Spleen (tissue), 11 donors: Measurements from ENCODE around the gene ASIP. TPM values are rescaled to one million over a fixed set of nuclear protein-coding genes. Genes with fewer than 3 reads are reported as not detected.
A peak's percentile ranks its signal among the peaks of the same experiment; 100 is the strongest.
"Not testable (repeated sequence)": the region's sequence is repeated elsewhere in the genome, so short reads cannot be mapped to it uniquely, and the experiment has no call there.

Experiments used
- DNase-seq: peaks from one replicate; pipeline ENCODE4 v3.0.0-alpha.2; 2020
- H3K27ac ChIP-seq, 8 donors: fragments of 200-600 bp; sonication (generic) in 7 of 8; 1 replicate in 4 of 8; 2 replicates in 4 of 8; pipeline versions ENCODE4 v1.5.0 to v1.8.0; 2016 to 2021; ENCODE audit warnings: inconsistent platforms in 4 of 8, mild to moderate bottlenecking in 4 of 8, moderate library complexity in 1 of 8
- H3K27me3 ChIP-seq, 7 donors: fragments of 200-600 bp; sonication (generic) in 6 of 7; replicated peaks in 1 of 7; 1 replicate in 4 of 7; 2 replicates in 3 of 7; pipeline versions ENCODE4 v1.5.0 to v1.8.0; 2016 to 2021; ENCODE audit warnings: inconsistent platforms in 3 of 7, mild to moderate bottlenecking in 1 of 7
- H3K36me3 ChIP-seq, 6 donors: fragments of 200-600 bp; sonication (generic) in 5 of 6; 1 replicate in 4 of 6; 2 replicates in 2 of 6; pipeline versions ENCODE4 v1.5.0 to v1.8.0; 2016 to 2021; ENCODE audit warnings: inconsistent platforms in 2 of 6
- H3K4me1 ChIP-seq, 6 donors: fragments of 200-600 bp; sonication (generic) in 5 of 6; 1 replicate in 3 of 6; 2 replicates in 3 of 6; pipeline versions ENCODE4 v1.5.0 to v1.8.0; 2016 to 2021; ENCODE audit warnings: inconsistent platforms in 3 of 6
- H3K4me3 ChIP-seq, 8 donors: fragments of 200-600 bp; sonication (generic) in 7 of 8; 1 replicate in 4 of 8; 2 replicates in 4 of 8; pipeline versions ENCODE4 v1.5.0 to v1.8.0; 2016 to 2021; ENCODE audit warnings: inconsistent platforms in 4 of 8, mild to moderate bottlenecking in 4 of 8, moderate library complexity in 2 of 8
- H3K9me3 ChIP-seq, 8 donors: fragments of 200-600 bp; sonication (generic) in 7 of 8; 1 replicate in 4 of 8; 2 replicates in 4 of 8; pipeline versions ENCODE4 v1.5.0 to v1.8.0; 2016 to 2021; ENCODE audit warnings: inconsistent platforms in 4 of 8
- POLR2A ChIP-seq, 3 donors: fragments of 450-650 bp; IDR thresholded peaks; one replicate each; pipeline ENCODE4 v1.5.1; 2017; ENCODE audit warnings: antibody characterized with exemption in 3 of 3, mild to moderate bottlenecking in 1 of 3
- POLR2AphosphoS5 ChIP-seq, 3 donors: sonication (generic); formaldehyde crosslinking; IDR thresholded peaks; one replicate each; pipeline ENCODE4 v1.5.1; 2017; ENCODE audit warnings: antibody characterized with exemption in 3 of 3
- WGBS, 5 donors: extraction: QIAGEN DNeasy Blood & Tissue Kit in 3 of 5; methylation state at CpG; one replicate each; pipeline versions ENCODE4 v1.1.5 to v1.1.7; 2013 to 2018; 5-methylcytosine and 5-hydroxymethylcytosine counted together
- intact Hi-C: fragments of 100-400 bp; cut with DNase I; formaldehyde crosslinking; loops from one replicate; pipeline ENCODE4 v1.15.0; 2023; ENCODE audit warnings: low total_unique reads
- polyA plus RNA-seq, 3 donors: library from polyadenylated mRNA; stranded (reverse); fragments of 200-250 nt; gene quantifications; one replicate each; pipeline ENCODE4 v1.2.1, GENCODE V29; 2013
- total RNA-seq, 7 donors: library from RNA; depleted of rRNA in 3 of 7; stranded (reverse); fragments of >200 nt in 3 of 7; fragmentation: NEBNext Ultra II Directional in 4 of 7; extraction: Animal tissue kit (Norgen Biotek cat#: 25700) in 4 of 7; gene quantifications; one replicate each; pipeline versions ENCODE4 v1.1.0 to v1.2.1, GENCODE V29; 2016 to 2021
- TF ChIP-seq, protein P1 (sequence below), 11 experiments: fragments of 200-600 bp in 7 of 11; fragments of 450-650 bp in 4 of 11; sonication (generic) in 4 of 11; IDR thresholded peaks in 8 of 11; conservative IDR thresholded peaks in 3 of 11; 1 replicate in 7 of 11; 2 replicates in 4 of 11; pipeline versions ENCODE4 v1.4.0 to v1.8.0; 2016 to 2021; ENCODE audit warnings: antibody characterized with exemption in 11 of 11, inconsistent platforms in 4 of 11, mild to moderate bottlenecking in 1 of 11
- donor health status: healthy with polysubstance abuse.
- donor health status: DM: no; HTN: no; CAD: no; lungs with moderate emphysema.
- donor health status: DM: no; HTN: no; CAD: no.
- donor health status: Bipolar disorder and iron deficiency.
- donor health status: healthy.
- donor health status: DM: no; HTN: no; CAD: no.
- donor health status: DM: yes; HTN: yes; CAD: no.

The ASIP gene
- total and polyA plus RNA-seq, 10 donors, result 0.63 to 2.7 (median 1.7) TPM; not detected in 7

DNA sequence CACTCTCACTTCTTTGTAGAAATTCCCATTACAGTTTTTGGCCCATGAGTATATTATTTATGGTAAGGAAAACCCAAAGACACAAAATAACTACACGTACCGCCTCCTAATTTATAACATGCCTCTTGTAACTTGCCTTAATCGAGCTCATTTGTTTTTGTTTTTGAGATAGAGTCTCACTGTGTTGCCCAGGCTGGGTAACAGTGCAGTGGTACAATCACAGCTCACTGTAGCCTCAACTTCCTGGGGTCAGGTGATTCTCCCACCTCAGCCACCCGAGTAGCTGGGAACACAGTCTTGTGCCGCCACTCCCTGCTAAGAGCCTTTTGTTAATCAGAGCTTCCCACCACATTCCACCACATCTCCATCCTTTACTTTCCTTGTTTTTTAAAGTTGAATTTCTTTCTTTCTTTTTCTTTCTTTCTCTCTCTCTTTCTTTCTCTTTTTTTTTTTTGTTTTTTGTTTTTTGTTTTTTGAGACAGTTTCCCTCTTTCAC lies 15.5 kb downstream of the ASIP start:
- intact Hi-C loops, result no loop called here

DNA sequence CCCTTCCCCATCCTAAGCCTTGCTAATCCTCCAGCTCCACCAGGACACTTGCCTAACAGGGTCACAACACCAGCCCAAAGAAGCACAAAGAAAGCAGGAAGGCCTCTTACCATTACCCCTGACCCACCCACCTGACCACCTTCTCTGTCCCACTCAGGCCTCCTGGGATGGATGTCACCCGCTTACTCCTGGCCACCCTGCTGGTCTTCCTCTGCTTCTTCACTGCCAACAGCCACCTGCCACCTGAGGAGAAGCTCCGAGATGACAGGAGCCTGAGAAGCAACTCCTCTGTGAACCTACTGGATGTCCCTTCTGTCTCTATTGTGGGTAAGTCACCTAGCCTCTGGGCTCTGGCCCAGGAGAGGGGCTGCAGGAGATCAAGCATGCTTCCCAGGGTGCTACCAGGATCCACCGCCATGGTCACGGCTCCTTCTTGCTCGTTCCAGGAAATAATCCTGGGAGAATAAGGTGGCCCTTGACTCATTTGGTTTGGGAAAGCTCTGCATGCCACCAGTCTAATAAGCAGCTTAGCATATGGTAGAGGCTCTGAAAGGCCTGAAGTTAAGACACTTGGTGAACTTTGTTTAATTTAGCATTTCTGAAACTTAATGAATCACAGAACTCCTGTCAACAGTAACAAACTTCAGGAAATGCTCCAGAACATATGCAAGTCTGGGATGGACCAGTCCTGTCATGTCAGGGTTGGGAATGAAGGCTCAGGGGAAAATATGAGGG lies 19.2 kb downstream of the ASIP start:
- no peak for DNase-seq
- intact Hi-C loops, result no loop called here
- no peaks in the 10 kb centered on the region for H3K36me3 ChIP-seq
- no peak overlapping the region for H3K4me3 ChIP-seq
- no peaks in the 10 kb centered on the region for H3K27me3 ChIP-seq
- no peak overlapping the region for H3K27ac ChIP-seq
- peaks cover 0 to 16% (median 7%) of the 10 kb centered on the region in 6 donors for H3K4me1 ChIP-seq
- no peaks in the 10 kb centered on the region for H3K9me3 ChIP-seq
- TF ChIP-seq POLR2A (IDR thresholded peaks at IDR 0.05), result no peak
- no peak for TF ChIP-seq POLR2AphosphoS5 (IDR thresholded peaks at IDR 0.05)
- TF ChIP-seq, protein P1, sequence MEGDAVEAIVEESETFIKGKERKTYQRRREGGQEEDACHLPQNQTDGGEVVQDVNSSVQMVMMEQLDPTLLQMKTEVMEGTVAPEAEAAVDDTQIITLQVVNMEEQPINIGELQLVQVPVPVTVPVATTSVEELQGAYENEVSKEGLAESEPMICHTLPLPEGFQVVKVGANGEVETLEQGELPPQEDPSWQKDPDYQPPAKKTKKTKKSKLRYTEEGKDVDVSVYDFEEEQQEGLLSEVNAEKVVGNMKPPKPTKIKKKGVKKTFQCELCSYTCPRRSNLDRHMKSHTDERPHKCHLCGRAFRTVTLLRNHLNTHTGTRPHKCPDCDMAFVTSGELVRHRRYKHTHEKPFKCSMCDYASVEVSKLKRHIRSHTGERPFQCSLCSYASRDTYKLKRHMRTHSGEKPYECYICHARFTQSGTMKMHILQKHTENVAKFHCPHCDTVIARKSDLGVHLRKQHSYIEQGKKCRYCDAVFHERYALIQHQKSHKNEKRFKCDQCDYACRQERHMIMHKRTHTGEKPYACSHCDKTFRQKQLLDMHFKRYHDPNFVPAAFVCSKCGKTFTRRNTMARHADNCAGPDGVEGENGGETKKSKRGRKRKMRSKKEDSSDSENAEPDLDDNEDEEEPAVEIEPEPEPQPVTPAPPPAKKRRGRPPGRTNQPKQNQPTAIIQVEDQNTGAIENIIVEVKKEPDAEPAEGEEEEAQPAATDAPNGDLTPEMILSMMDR (IDR thresholded peaks at IDR 0.05 in 8 of 11, conservative IDR thresholded peaks at IDR 0.05 in 3 of 11), result no peak
- 89 to 93% (median 92%) methylated on average over 5 of the region's 5 CpGs for WGBS, 5 donors

More for the DNA sequence above, 15.5 kb downstream of the ASIP start:
- Histone ChIP-seq H3K9me3 (no peaks in the 10 kb centered on the region), H3K27ac (no peak overlapping the region), H3K4me1 (no peaks in the 10 kb centered on the region), H3K36me3 (no peaks in the 10 kb centered on the region), H3K27me3 (no peaks in the 10 kb centered on the region), H3K4me3 (no peak overlapping the region)
- WGBS, 5 donors, result 68 to 84% (median 75%) methylated on average over 5 of the region's 5 CpGs
- TF ChIP-seq POLR2A (IDR thresholded peaks at IDR 0.05) (no peak), POLR2AphosphoS5 (IDR thresholded peaks at IDR 0.05) (no peak)
- TF ChIP-seq, protein P1 (IDR thresholded peaks at IDR 0.05 in 8 of 11, conservative IDR thresholded peaks at IDR 0.05 in 3 of 11), result no peak
- DNase-seq, result no peak

DNA sequence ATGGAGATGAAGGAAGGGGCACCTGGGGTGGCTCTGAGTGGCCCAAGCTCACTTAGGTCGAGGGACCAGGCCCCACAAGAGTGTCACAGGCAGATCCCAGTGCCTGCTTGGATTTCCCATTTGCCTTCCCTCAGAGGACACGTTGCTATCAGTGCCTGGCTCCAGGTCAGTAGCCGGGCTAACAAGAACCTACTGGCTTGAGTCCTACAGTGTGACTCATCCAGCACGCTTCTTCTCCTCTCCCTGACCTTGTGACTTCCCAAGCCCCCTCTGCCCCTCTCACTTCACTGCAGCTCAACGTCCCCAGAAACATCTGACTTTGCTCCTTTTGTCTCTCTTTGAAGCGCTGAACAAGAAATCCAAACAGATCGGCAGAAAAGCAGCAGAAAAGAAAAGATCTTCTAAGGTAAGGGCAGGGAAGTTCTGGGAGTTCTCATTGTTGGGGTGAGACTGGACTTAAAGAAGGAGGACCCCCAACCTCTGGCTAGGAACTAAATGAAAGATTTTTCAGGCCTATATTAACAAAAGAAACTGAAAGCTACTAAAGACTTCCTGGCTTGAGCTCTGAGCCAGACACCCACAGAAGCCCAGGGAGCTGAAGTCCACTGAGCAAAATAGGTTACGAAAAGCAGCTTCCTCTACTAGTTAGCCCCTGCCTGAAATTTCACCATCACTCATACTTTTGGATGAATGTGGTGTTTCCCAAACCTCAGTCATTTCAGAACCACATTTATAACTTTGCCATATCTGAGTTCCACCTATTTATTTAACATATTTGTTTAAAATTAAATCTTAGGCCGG lies 21.5 kb downstream of the ASIP start:
- no peaks in the 10 kb centered on the region for H3K9me3 ChIP-seq
- H3K27ac ChIP-seq, result peak overlapping the region; percentile 13 to 75 (median 60)
- no peak overlapping the region for H3K4me3 ChIP-seq
- peaks cover 0 to 16% (median 7%) of the 10 kb centered on the region in 6 donors for H3K4me1 ChIP-seq
- no peak for DNase-seq
- H3K36me3 ChIP-seq, result no peaks in the 10 kb centered on the region
- intact Hi-C loops, result no loop called here
- no peaks in the 10 kb centered on the region for H3K27me3 ChIP-seq
- TF ChIP-seq POLR2A (IDR thresholded peaks at IDR 0.05) (no peak), POLR2AphosphoS5 (IDR thresholded peaks at IDR 0.05) (no peak)
- TF ChIP-seq, protein P1 (IDR thresholded peaks at IDR 0.05 in 8 of 11, conservative IDR thresholded peaks at IDR 0.05 in 3 of 11), result no peak
- 57 to 71% (median 67%) methylated on average over 9 of the region's 9 CpGs for WGBS, 5 donors

DNA sequence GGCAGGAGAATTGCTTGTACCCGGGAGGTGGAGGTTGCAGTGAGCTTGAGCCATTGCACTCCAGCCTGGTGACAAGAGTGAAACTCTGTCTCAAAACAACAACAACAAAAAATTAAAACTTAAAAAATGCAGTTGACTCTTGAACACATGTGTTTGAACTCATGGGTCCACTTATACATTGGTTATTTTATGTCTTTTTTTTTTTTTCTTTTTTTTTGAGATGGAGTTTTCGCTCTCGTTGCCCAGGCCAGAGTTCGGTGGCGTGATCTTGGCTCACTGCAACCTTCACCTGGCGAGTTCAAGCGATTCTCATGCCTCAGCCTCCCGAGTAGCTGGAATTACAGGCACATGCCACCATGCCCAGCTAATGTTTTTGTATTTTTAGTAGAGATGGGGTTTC lies 22.2 kb downstream of the ASIP start:
- H3K27ac ChIP-seq, result peak overlapping the region in 5 of 8 donors; percentile 41 to 75 (median 60)
- not testable (repeated sequence) for H3K9me3 ChIP-seq
- 95 to 98% (median 97%) methylated on average over 8 of the region's 8 CpGs for WGBS, 5 donors

More for the DNA sequence above, 22.2 kb downstream of the ASIP start:
- intact Hi-C loops, H3K4me3 ChIP-seq, H3K27me3 ChIP-seq, DNase-seq, H3K36me3 ChIP-seq: not testable (repeated sequence)
- peaks cover 0 to 20% (median 8%) of the 10 kb centered on the region in 6 donors for H3K4me1 ChIP-seq
